Keratinocyte (primary cell): ENCODE results near the gene ZBTB17. TPM values are rescaled to one million over a fixed set of nuclear protein-coding genes. Genes with fewer than 3 reads are reported as not detected.

Experiments used
- DNase-seq: peaks from one replicate; pipeline ENCODE4 v3.0.0-alpha.2; 2011; ENCODE audit warnings: low read depth, missing footprints, low spot score
- FAIRE-seq: peaks from 2 replicates; lab custom pipeline; 2011; peaks lifted over from hg19 to GRCh38; lab: Jason Lieb, UNC
- H2AFZ ChIP-seq: 2 replicates; pipeline ENCODE4 v1.6.0; 2012; ENCODE audit warnings: low read length, control low read depth, inconsistent platforms; ENCODE audit not compliant: control insufficient read depth
- H3K27ac ChIP-seq: 2 replicates; pipeline ENCODE4 v1.5.1; 2011; ENCODE audit warnings: low read length; ENCODE audit not compliant: control insufficient read depth, insufficient read depth
- H3K27me3 ChIP-seq: 3 replicates; pipeline ENCODE4 v1.6.0; 2011; ENCODE audit warnings: low read length; ENCODE audit not compliant: control insufficient read depth, insufficient read depth; ENCODE audit errors: extremely low read depth
- H3K36me3 ChIP-seq, 2 experiments: 2 replicates in 1 of 2; 3 replicates in 1 of 2; pipeline ENCODE4 v1.5.1; 2011; ENCODE audit warnings: low read length in 2 of 2, mild to moderate bottlenecking in 1 of 2; ENCODE audit not compliant: control insufficient read depth in 2 of 2, insufficient read depth in 2 of 2; ENCODE audit errors: extremely low read depth in 1 of 2
- H3K4me1 ChIP-seq: 3 replicates; pipeline ENCODE4 v1.5.1; 2011; ENCODE audit warnings: low read length; ENCODE audit not compliant: control insufficient read depth, insufficient read depth; ENCODE audit errors: extremely low read depth
- H3K4me2 ChIP-seq: 3 replicates; pipeline ENCODE4 v1.6.0; 2011; ENCODE audit warnings: low read depth, low read length; ENCODE audit not compliant: control insufficient read depth, insufficient read depth; ENCODE audit errors: extremely low read depth
- H3K4me3 ChIP-seq, 3 experiments: fragments of 200-600 bp in 1 of 3; sonication (generic) in 1 of 3; 2 replicates in 2 of 3; 3 replicates in 1 of 3; pipeline ENCODE4 v1.5.1; 2011 to 2016; ENCODE audit warnings: low read length in 3 of 3, mild to moderate bottlenecking in 3 of 3, control low read depth in 2 of 3, inconsistent platforms in 1 of 3, low read depth in 1 of 3, mixed read lengths in 1 of 3, mixed run types in 1 of 3, moderate library complexity in 1 of 3; ENCODE audit not compliant: control insufficient read depth in 2 of 3, insufficient read depth in 2 of 3; ENCODE audit errors: extremely low read depth in 1 of 3
- H3K79me2 ChIP-seq: 2 replicates; pipeline ENCODE4 v1.6.0; 2012; ENCODE audit warnings: low read length; ENCODE audit not compliant: control insufficient read depth, insufficient read depth
- H3K9ac ChIP-seq: 3 replicates; pipeline ENCODE4 v1.6.0; 2011; ENCODE audit warnings: low read length; ENCODE audit not compliant: control insufficient read depth, insufficient read depth; ENCODE audit errors: extremely low read depth
- H3K9me1 ChIP-seq: 3 replicates; pipeline ENCODE4 v1.6.0; 2011; ENCODE audit warnings: low read length; ENCODE audit not compliant: control insufficient read depth, insufficient read depth; ENCODE audit errors: extremely low read depth
- H3K9me3 ChIP-seq: 2 replicates; pipeline ENCODE4 v1.5.1; 2012; ENCODE audit warnings: low read depth, low read length; ENCODE audit not compliant: control insufficient read depth
- H4K20me1 ChIP-seq: 3 replicates; pipeline ENCODE4 v1.6.0; 2011; ENCODE audit warnings: low read length; ENCODE audit not compliant: control insufficient read depth, insufficient read depth; ENCODE audit errors: extremely low read depth
- EZH2 ChIP-seq: IDR thresholded peaks from one replicate; pipeline ENCODE4 v1.6.1; 2012; ENCODE audit warnings: inconsistent platforms, mild to moderate bottlenecking, low read length, moderate library complexity
- dilution Hi-C: fragments of 300-500 bp; cut with MboI; formaldehyde crosslinking; loops from one replicate; pipeline ENCODE4 v1.7.0; 2020; ENCODE audit warnings: low sequenced_read_pairs; ENCODE audit not compliant: extremely low pct_ligation_motif_present
- polyA plus RNA-seq, 5 experiments: library from polyadenylated mRNA; depleted of rRNA in 3 of 5; stranded (reverse) in 3 of 5; stranded (forward) in 1 of 5; unstranded in 1 of 5; fragments of >200 nt; gene quantifications; 1 replicate in 1 of 5; 2 replicates in 3 of 5; 3 replicates in 1 of 5; pipeline versions ENCODE4 v1.2.1 to v1.2.3, GENCODE V29; 2011 to 2012; ENCODE audit warnings: missing spikeins in 2 of 5, low read depth in 1 of 5, low replicate concordance in 1 of 5
- TF ChIP-seq, protein P1 (sequence below), 3 experiments: IDR thresholded peaks in 1 of 3; conservative IDR thresholded peaks in 1 of 3; optimal IDR thresholded peaks in 1 of 3; 2 replicates in 2 of 3; 3 replicates in 1 of 3; pipeline versions ENCODE3 to v1.5.1; 2011; ENCODE audit warnings: low read length in 3 of 3, mild to moderate bottlenecking in 3 of 3, moderate library complexity in 2 of 3, control low read depth in 1 of 3, inconsistent platforms in 1 of 3; ENCODE audit not compliant: insufficient read depth in 2 of 3; ENCODE audit errors: extremely low read depth in 1 of 3

ZBTB17 gene
- polyA plus RNA-seq, 1 donor (not counting 4 experiments of a cell fraction or from before 2014, with no cell fraction given) = 18.4 TPM

- peaks cover 2% of the 10 kb centered on the region for H3K9me1 ChIP-seq
- H3K9ac ChIP-seq = peak overlapping the region; percentile 96
- peak overlapping the region; percentile 98 for H3K27ac ChIP-seq
- peaks cover 24% of the 10 kb centered on the region for H3K79me2 ChIP-seq
- H3K4me1 ChIP-seq = peaks cover 54% of the 10 kb centered on the region
- no peaks in the 10 kb centered on the region for H3K9me3 ChIP-seq
- H2AFZ ChIP-seq = no peak overlapping the region
- no peaks in the 10 kb centered on the region for H4K20me1 ChIP-seq
- peaks cover 27 to 36% of the 10 kb centered on the region in 2 experiments for H3K36me3 ChIP-seq
- no peak for DNase-seq
- no peak overlapping the region for H3K4me3 ChIP-seq
- FAIRE-seq = no peak
- dilution Hi-C loops = no loop called here
- peak overlapping the region; percentile 81 for H3K4me2 ChIP-seq
- no peaks in the 10 kb centered on the region for H3K27me3 ChIP-seq
- TF ChIP-seq EZH2 = no peak
- TF ChIP-seq, protein P1, sequence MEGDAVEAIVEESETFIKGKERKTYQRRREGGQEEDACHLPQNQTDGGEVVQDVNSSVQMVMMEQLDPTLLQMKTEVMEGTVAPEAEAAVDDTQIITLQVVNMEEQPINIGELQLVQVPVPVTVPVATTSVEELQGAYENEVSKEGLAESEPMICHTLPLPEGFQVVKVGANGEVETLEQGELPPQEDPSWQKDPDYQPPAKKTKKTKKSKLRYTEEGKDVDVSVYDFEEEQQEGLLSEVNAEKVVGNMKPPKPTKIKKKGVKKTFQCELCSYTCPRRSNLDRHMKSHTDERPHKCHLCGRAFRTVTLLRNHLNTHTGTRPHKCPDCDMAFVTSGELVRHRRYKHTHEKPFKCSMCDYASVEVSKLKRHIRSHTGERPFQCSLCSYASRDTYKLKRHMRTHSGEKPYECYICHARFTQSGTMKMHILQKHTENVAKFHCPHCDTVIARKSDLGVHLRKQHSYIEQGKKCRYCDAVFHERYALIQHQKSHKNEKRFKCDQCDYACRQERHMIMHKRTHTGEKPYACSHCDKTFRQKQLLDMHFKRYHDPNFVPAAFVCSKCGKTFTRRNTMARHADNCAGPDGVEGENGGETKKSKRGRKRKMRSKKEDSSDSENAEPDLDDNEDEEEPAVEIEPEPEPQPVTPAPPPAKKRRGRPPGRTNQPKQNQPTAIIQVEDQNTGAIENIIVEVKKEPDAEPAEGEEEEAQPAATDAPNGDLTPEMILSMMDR (optimal IDR thresholded peaks at IDR 0.05 in 1 of 3, IDR thresholded peaks at IDR 0.05 in 1 of 3, conservative IDR thresholded peaks at IDR 0.05 in 1 of 3; ENCODE audit: extremely low read depth in 1 of 3, insufficient read depth in 2 of 3, low read length in 3 of 3) = no peak
Measured at GRCh38 chr1:15948091-15948591, 27.8 kb downstream of the ZBTB17 start.

DNA sequence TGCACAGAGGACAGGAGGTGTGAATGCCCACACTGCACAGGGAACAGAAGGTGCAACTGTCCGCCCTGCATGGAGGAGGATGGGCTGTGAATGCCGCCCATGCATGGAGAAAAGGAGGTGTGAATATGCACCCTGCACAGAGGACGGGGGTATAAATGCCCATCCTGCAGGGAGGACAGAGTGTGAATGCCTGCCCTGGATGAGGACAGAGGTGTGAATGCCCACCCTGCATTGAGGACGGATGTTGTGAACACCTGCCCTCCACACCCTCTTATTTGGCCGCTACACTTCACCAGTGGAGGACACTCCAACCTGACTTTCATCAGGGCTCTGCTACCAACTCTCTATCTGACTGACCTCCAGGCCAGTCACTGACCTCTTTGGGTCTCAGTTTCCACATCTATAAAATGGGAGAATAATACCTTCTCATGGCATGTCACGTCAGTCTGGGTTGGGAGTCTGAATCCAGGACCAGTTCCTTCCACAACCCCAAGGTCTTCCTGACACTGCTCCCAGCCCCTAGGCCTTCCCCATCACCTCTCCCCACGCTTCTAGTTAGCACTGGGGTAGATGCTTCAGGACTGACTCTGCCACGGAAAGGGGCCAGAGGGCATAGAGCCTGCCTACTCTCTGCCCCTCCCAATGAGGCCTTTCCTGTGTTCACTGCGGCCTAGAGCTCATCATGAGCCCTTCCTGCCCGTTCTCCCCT lies 28.4 kb downstream of the ZBTB17 start:
- Histone ChIP-seq H2AFZ (no peak overlapping the region), H3K4me2 (no peak overlapping the region), H3K27ac (peak overlapping the region; percentile 98), H3K4me3 (no peak overlapping the region), H3K27me3 (no peaks in the 10 kb centered on the region), H4K20me1 (no peaks in the 10 kb centered on the region), H3K79me2 (peaks cover 24% of the 10 kb centered on the region), H3K4me1 (peaks cover 50% of the 10 kb centered on the region), H3K9me3 (no peaks in the 10 kb centered on the region), H3K36me3 (peaks cover 27 to 42% of the 10 kb centered on the region in 2 experiments), H3K9ac (no peak overlapping the region), H3K9me1 (peaks cover 2% of the 10 kb centered on the region)
- no peak for DNase-seq
- no peak for FAIRE-seq
- TF ChIP-seq, protein P1 (optimal IDR thresholded peaks at IDR 0.05 in 1 of 3, IDR thresholded peaks at IDR 0.05 in 1 of 3, conservative IDR thresholded peaks at IDR 0.05 in 1 of 3; ENCODE audit: extremely low read depth in 1 of 3, insufficient read depth in 2 of 3, low read length in 3 of 3) = no peak
- no peak for TF ChIP-seq EZH2
- dilution Hi-C loops = no loop called here
